OCI-LY1 (cell line): ENCODE measurements around the gene COL9A2.
"Not testable (repeated sequence)": the region's sequence is repeated elsewhere in the genome, so short reads cannot be mapped to it uniquely, and the experiment has no call there.

Experiments
- H2AFZ ChIP-seq: fragments of 200-600 bp; sonication (generic), shearing (Covaris generic); 2 replicates; pipeline ENCODE4 v1.6.0; 2014; ENCODE audit warnings: antibody characterized with exemption, mild to moderate bottlenecking, low read length
- H3F3A ChIP-seq: fragments of 200-600 bp; sonication (generic), shearing (Covaris generic); 2 replicates; pipeline ENCODE4 v1.6.0; 2014; ENCODE audit warnings: mild to moderate bottlenecking, antibody characterized with exemption, low read length, moderate library complexity; ENCODE audit not compliant: insufficient read depth
- H3K27ac ChIP-seq: fragments of 200-600 bp; sonication (generic); 2 replicates; pipeline ENCODE4 v1.5.1; 2014; ENCODE audit warnings: low read length, mixed run types, mild to moderate bottlenecking, low read depth; ENCODE audit not compliant: poor library complexity, severe bottlenecking
- H3K27me3 ChIP-seq: fragments of 200-600 bp; sonication (generic); 2 replicates; pipeline ENCODE4 v1.6.0; 2014; ENCODE audit warnings: antibody characterized with exemption, mild to moderate bottlenecking, low read length, moderate library complexity; ENCODE audit not compliant: insufficient read depth
- H3K36me3 ChIP-seq: fragments of 200-600 bp; sonication (generic); 2 replicates; pipeline ENCODE4 v1.6.1; 2014; ENCODE audit warnings: mild to moderate bottlenecking, antibody characterized with exemption, low read length, moderate library complexity, mixed read lengths; ENCODE audit not compliant: insufficient read depth
- H3K4me1 ChIP-seq: fragments of 200-600 bp; sonication (generic); 2 replicates; pipeline ENCODE4 v1.5.1; 2014; ENCODE audit warnings: mild to moderate bottlenecking, low read length, moderate library complexity; ENCODE audit not compliant: insufficient read depth, severe bottlenecking
- H3K4me2 ChIP-seq: fragments of 200-600 bp; sonication (generic), shearing (Covaris generic); 2 replicates; pipeline ENCODE4 v1.6.1; 2014; ENCODE audit warnings: low read length
- H3K4me3 ChIP-seq: fragments of 200-600 bp; sonication (generic); 2 replicates; pipeline ENCODE4 v1.5.1; 2014; ENCODE audit warnings: low read length, low read depth, mild to moderate bottlenecking, mixed read lengths; ENCODE audit not compliant: poor library complexity, severe bottlenecking
- H3K79me2 ChIP-seq: fragments of 200-600 bp; shearing (Covaris generic); 2 replicates; pipeline ENCODE4 v1.6.1; 2016; ENCODE audit warnings: mixed run types, low read length, mixed read lengths; ENCODE audit not compliant: insufficient read depth
- H3K9ac ChIP-seq: fragments of 200-600 bp; sonication (generic), shearing (Covaris generic); 2 replicates; pipeline ENCODE4 v1.6.1; 2014; ENCODE audit warnings: mild to moderate bottlenecking, low read length, mixed read lengths
- H3K9me2 ChIP-seq: fragments of 200-600 bp; sonication (generic), shearing (Covaris generic); 2 replicates; pipeline ENCODE4 v1.6.1; 2014; ENCODE audit warnings: low read depth, mild to moderate bottlenecking, low read length, mixed read lengths
- H3K9me3 ChIP-seq: fragments of 200-600 bp; shearing (Covaris generic); 2 replicates; pipeline ENCODE4 v1.6.1; 2014; ENCODE audit warnings: low read length, mixed read lengths
- H4K20me1 ChIP-seq: fragments of 200-600 bp; sonication (generic), shearing (Covaris generic); 2 replicates; pipeline ENCODE4 v1.6.0; 2016; ENCODE audit warnings: mild to moderate bottlenecking, low read length; ENCODE audit not compliant: insufficient read depth
- CTCF ChIP-seq: fragments of 200-600 bp; sonication (generic), shearing (Covaris generic); IDR thresholded peaks from 2 replicates; pipeline ENCODE4 v1.5.1; 2017; ENCODE audit warnings: mild to moderate bottlenecking, antibody characterized with exemption, low read length, moderate library complexity, mixed read lengths
- EZH2 ChIP-seq: fragments of 200-600 bp; sonication (generic), shearing (Covaris generic); IDR thresholded peaks from 2 replicates; pipeline ENCODE4 v1.8.0; 2017; ENCODE audit warnings: borderline replicate concordance, mixed run types, mild to moderate bottlenecking, antibody characterized with exemption, low read length, moderate library complexity, mixed read lengths

COL9A2 gene

GRCh38 chr1:40344597-40344996 is 27.5 kb upstream of the COL9A2 start:
- Histone ChIP-seq H3K4me2 (no peak overlapping the region), H3K9me2 (no peaks in the 10 kb centered on the region), H3F3A (no peaks in the 10 kb centered on the region), H3K79me2 (no peaks in the 10 kb centered on the region), H4K20me1 (no peaks in the 10 kb centered on the region), H3K4me3 (no peak overlapping the region), H3K9ac (no peak overlapping the region), H3K9me3 (no peaks in the 10 kb centered on the region), H3K27ac (no peak overlapping the region), H2AFZ (no peak overlapping the region), H3K4me1 (no peaks in the 10 kb centered on the region), H3K27me3 (no peaks in the 10 kb centered on the region), H3K36me3 (no peaks in the 10 kb centered on the region)
- no peak for TF ChIP-seq EZH2
- no peak for TF ChIP-seq CTCF

GRCh38 chr1:40342381-40342717 is 25.3 kb upstream of the COL9A2 start:
- not testable (repeated sequence) for H3K4me3 ChIP-seq, H2AFZ ChIP-seq, H4K20me1 ChIP-seq, H3K79me2 ChIP-seq, H3K9ac ChIP-seq, H3K27ac ChIP-seq, H3K9me2 ChIP-seq, H3K36me3 ChIP-seq, H3K27me3 ChIP-seq, H3K9me3 ChIP-seq, H3K4me1 ChIP-seq, H3F3A ChIP-seq, H3K4me2 ChIP-seq

- no peak overlapping the region for H3K9ac ChIP-seq
- no peak for TF ChIP-seq EZH2
- TF ChIP-seq CTCF = no peak
- H3K9me3 ChIP-seq = no peaks in the 10 kb centered on the region
- no peaks in the 10 kb centered on the region for H3K9me2 ChIP-seq
- H4K20me1 ChIP-seq = no peaks in the 10 kb centered on the region
- H2AFZ ChIP-seq = no peak overlapping the region
- H3K4me1 ChIP-seq = no peaks in the 10 kb centered on the region
- no peak overlapping the region for H3K4me3 ChIP-seq
- H3F3A ChIP-seq = no peaks in the 10 kb centered on the region
- H3K27me3 ChIP-seq = no peaks in the 10 kb centered on the region
- H3K79me2 ChIP-seq = no peaks in the 10 kb centered on the region
- H3K36me3 ChIP-seq = no peaks in the 10 kb centered on the region
- H3K4me2 ChIP-seq = no peak overlapping the region
- no peak overlapping the region for H3K27ac ChIP-seq
Measured at GRCh38 chr1:40341491-40342380, 24.6 kb upstream of the COL9A2 start.
